ENCODE measurements around the gene PCED1B. TPM values are rescaled to one million over a fixed set of nuclear protein-coding genes. Genes with fewer than 3 reads are reported as not detected.

Gene PCED1B
- total and polyA plus RNA-seq, 4 donors: 2.2 to 8.2 (median 3.8) TPM

GRCh38 chr12:47188576-47189441 lies 109.4 kb downstream of the PCED1B start:
- ATAC-seq (ENCODE audit: insufficient read depth, low FRiP score) (peak; percentile 24), DNase-seq (peak in 2 of 3 donors; percentile 15 to 58)
- TF ChIP-seq, protein P1, sequence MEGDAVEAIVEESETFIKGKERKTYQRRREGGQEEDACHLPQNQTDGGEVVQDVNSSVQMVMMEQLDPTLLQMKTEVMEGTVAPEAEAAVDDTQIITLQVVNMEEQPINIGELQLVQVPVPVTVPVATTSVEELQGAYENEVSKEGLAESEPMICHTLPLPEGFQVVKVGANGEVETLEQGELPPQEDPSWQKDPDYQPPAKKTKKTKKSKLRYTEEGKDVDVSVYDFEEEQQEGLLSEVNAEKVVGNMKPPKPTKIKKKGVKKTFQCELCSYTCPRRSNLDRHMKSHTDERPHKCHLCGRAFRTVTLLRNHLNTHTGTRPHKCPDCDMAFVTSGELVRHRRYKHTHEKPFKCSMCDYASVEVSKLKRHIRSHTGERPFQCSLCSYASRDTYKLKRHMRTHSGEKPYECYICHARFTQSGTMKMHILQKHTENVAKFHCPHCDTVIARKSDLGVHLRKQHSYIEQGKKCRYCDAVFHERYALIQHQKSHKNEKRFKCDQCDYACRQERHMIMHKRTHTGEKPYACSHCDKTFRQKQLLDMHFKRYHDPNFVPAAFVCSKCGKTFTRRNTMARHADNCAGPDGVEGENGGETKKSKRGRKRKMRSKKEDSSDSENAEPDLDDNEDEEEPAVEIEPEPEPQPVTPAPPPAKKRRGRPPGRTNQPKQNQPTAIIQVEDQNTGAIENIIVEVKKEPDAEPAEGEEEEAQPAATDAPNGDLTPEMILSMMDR (IDR thresholded peaks at IDR 0.05; ENCODE audit: control extremely low read depth, extremely low read depth): no peak
- Histone ChIP-seq H3K4me3 (no peak overlapping the region), H3K9me3 (ENCODE audit: control insufficient read depth in 4 of 4, insufficient read depth in 3 of 4, low read length in 3 of 4) (no peaks in the 10 kb centered on the region), H3K27me3 (ENCODE audit: control insufficient read depth in 3 of 3, insufficient read depth in 3 of 3, low read length in 2 of 3) (no peaks in the 10 kb centered on the region), H3K27ac (ENCODE audit: low read depth in 1 of 2, low read length in 1 of 2) (peak overlapping the region in 1 of 2 donors; percentile 60), H3K9ac (ENCODE audit: insufficient read depth in 1 of 2, low read length in 2 of 2) (no peak overlapping the region), H3K4me1 (ENCODE audit: control insufficient read depth in 5 of 5, insufficient read depth in 5 of 5, low read length in 5 of 5) (peaks cover 0 to 10% (median 5%) of the 10 kb centered on the region in 5 donors), H3K36me3 (ENCODE audit: control insufficient read depth in 4 of 4, insufficient read depth in 4 of 4, low read length in 4 of 4) (peaks cover 0 to 3% (median 0%) of the 10 kb centered on the region in 4 donors)
- WGBS, 2 donors: 49 to 59% methylated on average over 6 of the region's 6 CpGs

DNA sequence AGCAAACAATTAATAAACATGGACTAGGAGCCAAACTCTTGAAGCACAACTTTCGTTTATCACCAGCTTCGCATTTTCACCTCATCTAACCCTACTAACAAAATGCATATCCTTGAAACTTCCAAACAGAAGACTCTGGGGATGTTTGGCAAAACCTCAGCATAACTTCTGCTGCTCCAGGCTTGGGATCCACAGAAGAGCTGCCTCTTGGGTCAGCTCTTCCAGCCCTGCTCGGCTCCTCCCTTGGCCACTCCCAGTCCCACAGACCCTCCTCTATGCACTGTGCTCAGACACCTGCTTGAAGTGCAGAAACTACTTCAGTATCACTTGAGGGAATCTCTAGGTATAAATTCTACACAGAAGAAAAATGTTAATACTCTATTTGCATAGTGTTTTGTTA lies 110.3 kb downstream of the PCED1B start:
- ATAC-seq (ENCODE audit: insufficient read depth, low FRiP score): peak; percentile 17
- H3K4me3 ChIP-seq: no peak overlapping the region
- H3K4me1 ChIP-seq (ENCODE audit: control insufficient read depth in 5 of 5, insufficient read depth in 5 of 5, low read length in 5 of 5): peaks cover 0 to 15% (median 5%) of the 10 kb centered on the region in 5 donors
- TF ChIP-seq, protein P1 (IDR thresholded peaks at IDR 0.05; ENCODE audit: control extremely low read depth, extremely low read depth): no peak
- peak in 2 of 3 donors; percentile 25 to 51 for DNase-seq
- H3K9ac ChIP-seq (ENCODE audit: insufficient read depth in 1 of 2, low read length in 2 of 2): no peak overlapping the region
- WGBS, 2 donors: 65 to 81% methylated on average over 3 of the region's 3 CpGs
- no peaks in the 10 kb centered on the region for H3K9me3 ChIP-seq (ENCODE audit: control insufficient read depth in 4 of 4, insufficient read depth in 3 of 4, low read length in 3 of 4)
- H3K27me3 ChIP-seq (ENCODE audit: control insufficient read depth in 3 of 3, insufficient read depth in 3 of 3, low read length in 2 of 3): no peaks in the 10 kb centered on the region
- H3K36me3 ChIP-seq (ENCODE audit: control insufficient read depth in 4 of 4, insufficient read depth in 4 of 4, low read length in 4 of 4): peaks cover 0 to 3% (median 0%) of the 10 kb centered on the region in 4 donors
- no peak overlapping the region for H3K27ac ChIP-seq (ENCODE audit: low read depth in 1 of 2, low read length in 1 of 2)

DNA sequence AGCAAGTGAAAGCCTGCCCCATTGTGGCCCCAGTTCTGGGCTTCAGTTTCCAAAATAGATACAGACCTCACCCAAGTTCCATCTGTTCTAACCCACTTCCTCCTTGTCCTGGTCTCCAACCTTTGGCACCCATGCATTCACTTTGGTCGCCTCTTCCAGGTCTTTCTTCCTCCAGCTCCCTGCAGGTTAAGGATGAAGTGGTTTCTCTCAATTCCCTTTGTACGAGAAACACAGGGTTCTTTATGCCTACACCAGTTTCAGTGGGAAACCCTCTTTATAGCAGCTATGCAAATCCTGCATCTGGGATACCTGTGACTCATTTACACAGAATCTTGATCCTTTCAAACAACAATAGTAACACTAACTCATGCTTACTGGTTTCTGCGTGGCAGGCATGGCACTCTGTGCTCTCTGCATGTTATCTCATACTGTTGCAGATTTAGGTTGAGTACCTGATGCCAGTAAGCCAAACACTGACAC lies 110.9 kb downstream of the PCED1B start:
- no peak for DNase-seq
- Histone ChIP-seq H3K4me1 (ENCODE audit: control insufficient read depth in 5 of 5, insufficient read depth in 5 of 5, low read length in 5 of 5) (peaks cover 0 to 15% (median 5%) of the 10 kb centered on the region in 5 donors), H3K27ac (ENCODE audit: low read depth in 1 of 2, low read length in 1 of 2) (no peak overlapping the region), H3K27me3 (ENCODE audit: control insufficient read depth in 3 of 3, insufficient read depth in 3 of 3, low read length in 2 of 3) (no peaks in the 10 kb centered on the region), H3K4me3 (no peak overlapping the region), H3K9me3 (ENCODE audit: control insufficient read depth in 4 of 4, insufficient read depth in 3 of 4, low read length in 3 of 4) (no peaks in the 10 kb centered on the region), H3K9ac (ENCODE audit: insufficient read depth in 1 of 2, low read length in 2 of 2) (no peak overlapping the region), H3K36me3 (ENCODE audit: control insufficient read depth in 4 of 4, insufficient read depth in 4 of 4, low read length in 4 of 4) (peaks cover 0 to 3% (median 0%) of the 10 kb centered on the region in 4 donors)
- 74 to 77% methylated on average over 3 of the region's 3 CpGs for WGBS, 2 donors
- TF ChIP-seq, protein P1 (IDR thresholded peaks at IDR 0.05; ENCODE audit: control extremely low read depth, extremely low read depth): no peak
- ATAC-seq (ENCODE audit: insufficient read depth, low FRiP score): no peak

All from lung (tissue), 12 donors.